T-helper 17 cell (primary cell): Measurements from ENCODE around the gene FASTKD3. TPM values are rescaled to one million over a fixed set of nuclear protein-coding genes. Genes with fewer than 3 reads are reported as not detected.

Experiments
- ATAC-seq: fragments of 150-1000 bp; cut with Tn5 transposase; 2 replicates; pipeline ENCODE4 v1.10.0; 2021; ENCODE audit warnings: mild to moderate bottlenecking, moderate library complexity
- DNase-seq, 3 donors: peaks; one replicate each; pipeline versions ENCODE4 v3.0.0 to v3.0.0-alpha.2; 2020 to 2021
- H3K9me3 ChIP-seq: one replicate; pipeline ENCODE4 v1.7.0; 2013; ENCODE audit warnings: low read length, mild to moderate bottlenecking; ENCODE audit not compliant: control insufficient read depth, poor library complexity, severe bottlenecking
- H3K27ac Mint-ChIP-seq: one replicate; pipeline ENCODE4 v1.8.0; 2022; ENCODE audit warnings: mild to moderate bottlenecking, moderate library complexity, mixed read lengths
- H3K27me3 Mint-ChIP-seq: one replicate; pipeline ENCODE4 v1.8.0; 2022; ENCODE audit warnings: mixed read lengths
- H3K36me3 Mint-ChIP-seq: one replicate; pipeline ENCODE4 v1.8.0; 2022; ENCODE audit warnings: low read depth, mixed read lengths
- H3K4me1 Mint-ChIP-seq: one replicate; pipeline ENCODE4 v1.8.0; 2022; ENCODE audit warnings: mild to moderate bottlenecking, mixed read lengths
- H3K4me3 Mint-ChIP-seq: one replicate; pipeline ENCODE4 v1.8.0; 2022; ENCODE audit warnings: mild to moderate bottlenecking, moderate library complexity, mixed read lengths
- total RNA-seq, 4 donors: library from RNA in 2 of 4; stranded (reverse) in 2 of 4; gene quantifications; one replicate each; pipeline ENCODE4 v1.2.3 and lab custom pipeline; 2022 to 2026

The FASTKD3 gene
- total RNA-seq, 2 donors from 2014 or later = 4.9 to 5.5 TPM

DNA sequence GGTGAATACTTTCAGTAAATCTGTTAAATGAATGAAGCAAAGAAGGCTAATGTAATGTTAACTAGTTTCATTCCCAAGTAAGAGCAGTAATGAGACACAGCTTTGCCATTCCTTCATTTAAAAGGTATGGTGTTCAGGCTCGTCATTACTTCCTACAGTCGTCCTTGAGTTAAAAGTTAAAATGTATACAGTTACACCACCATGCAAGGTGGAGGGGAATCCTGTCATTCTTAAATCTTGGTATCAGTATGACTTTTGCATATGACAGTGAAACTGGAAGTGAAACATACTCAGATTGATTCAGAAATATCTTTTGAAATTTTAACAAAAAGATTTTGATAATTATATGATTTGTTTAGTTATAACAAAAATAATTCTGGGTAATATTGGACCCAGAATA, 26.0 kb upstream of the FASTKD3 start:
- no peaks in the 10 kb centered on the region for H3K27me3 Mint-ChIP-seq
- no peak overlapping the region for H3K27ac Mint-ChIP-seq
- ATAC-seq = no peak
- peaks cover 15% of the 10 kb centered on the region for H3K36me3 Mint-ChIP-seq
- H3K4me1 Mint-ChIP-seq = peaks cover 10% of the 10 kb centered on the region
- no peaks in the 10 kb centered on the region for H3K9me3 ChIP-seq
- no peak for DNase-seq
- H3K4me3 Mint-ChIP-seq = no peak overlapping the region

DNA sequence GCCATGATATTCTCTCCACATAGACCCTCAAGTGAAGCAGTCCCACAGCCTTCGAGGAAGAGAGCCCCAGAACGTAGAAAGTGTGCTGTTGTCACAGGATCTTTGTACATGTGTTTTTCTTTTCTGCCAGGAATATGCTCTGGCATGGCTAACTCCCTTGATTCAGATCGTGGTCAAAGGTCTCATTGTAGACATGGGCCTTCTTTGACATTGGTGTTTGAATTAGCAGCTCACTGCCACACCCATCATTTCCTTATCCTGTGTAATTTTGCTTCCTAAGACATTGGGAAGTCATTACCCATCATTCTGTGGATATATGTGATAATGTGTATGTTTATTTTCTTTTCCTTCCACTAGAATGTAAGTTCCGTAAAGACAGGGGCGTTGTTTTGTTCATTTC, 25.6 kb upstream of the FASTKD3 start:
- no peaks in the 10 kb centered on the region for H3K27me3 Mint-ChIP-seq
- H3K4me1 Mint-ChIP-seq = peaks cover 8% of the 10 kb centered on the region
- DNase-seq (no peak), ATAC-seq (no peak)
- H3K27ac Mint-ChIP-seq = no peak overlapping the region
- no peaks in the 10 kb centered on the region for H3K9me3 ChIP-seq
- peaks cover 13% of the 10 kb centered on the region for H3K36me3 Mint-ChIP-seq
- no peak overlapping the region for H3K4me3 Mint-ChIP-seq

DNA sequence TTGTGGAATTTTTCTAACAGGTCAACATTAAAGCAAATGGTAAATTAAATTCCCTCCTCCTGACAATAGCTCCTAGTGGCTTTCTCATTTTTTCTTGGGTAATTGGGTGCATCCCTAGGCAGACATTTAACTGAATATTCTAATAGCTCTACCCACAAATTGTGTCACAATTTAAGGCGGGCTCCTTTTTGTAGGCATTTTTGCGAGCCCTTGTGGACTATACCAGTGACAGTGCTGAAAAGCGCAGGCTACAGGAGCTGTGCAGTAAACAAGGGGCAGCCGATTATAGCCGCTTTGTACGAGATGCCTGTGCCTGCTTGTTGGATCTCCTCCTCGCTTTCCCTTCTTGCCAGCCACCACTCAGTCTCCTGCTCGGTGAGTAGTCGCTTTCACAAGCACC, 20.1 kb upstream of the FASTKD3 start:
- Mint-ChIP-seq H3K4me1 (peaks cover 12% of the 10 kb centered on the region), H3K36me3 (peaks cover 4% of the 10 kb centered on the region)
- ATAC-seq = no peak

DNA sequence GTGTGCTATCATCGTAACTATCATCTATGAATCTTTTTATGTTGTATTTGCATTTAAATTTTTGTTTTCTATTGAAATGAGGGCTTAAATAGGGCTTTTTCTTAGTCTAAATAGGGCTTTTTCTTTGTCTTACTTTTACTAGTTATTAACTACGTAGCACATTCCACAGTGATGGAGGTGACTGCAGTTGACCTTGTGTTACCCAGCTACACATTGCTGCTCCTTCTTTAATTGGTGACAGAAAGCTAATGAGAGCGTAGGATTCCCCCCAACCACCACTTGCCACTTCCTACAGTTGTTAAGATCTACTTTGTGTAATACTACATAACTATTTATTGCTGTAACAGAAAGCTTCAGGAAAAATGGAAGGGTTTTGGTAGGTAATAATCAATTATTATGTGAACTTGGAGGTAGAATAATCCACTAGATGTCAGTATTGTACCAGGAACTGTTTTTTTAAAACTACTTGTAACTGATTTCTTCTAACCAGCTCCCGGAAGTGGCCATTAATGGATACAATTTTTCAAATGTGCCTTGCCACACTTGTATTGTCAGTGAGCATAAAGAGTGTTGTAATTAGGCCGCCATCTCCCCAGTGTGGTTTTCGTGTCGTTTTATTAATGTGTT, 18.1 kb upstream of the FASTKD3 start:
- no peak overlapping the region for H3K27ac Mint-ChIP-seq
- H3K4me1 Mint-ChIP-seq = peaks cover 11% of the 10 kb centered on the region
- no peaks in the 10 kb centered on the region for H3K27me3 Mint-ChIP-seq
- no peaks in the 10 kb centered on the region for H3K9me3 ChIP-seq
- peak; percentile 40 for ATAC-seq
- no peak overlapping the region for H3K4me3 Mint-ChIP-seq
- no peak for DNase-seq
- H3K36me3 Mint-ChIP-seq = peaks cover 6% of the 10 kb centered on the region

More for the DNA sequence above, 20.1 kb upstream of the FASTKD3 start:
- H3K9me3 ChIP-seq = no peaks in the 10 kb centered on the region
- Mint-ChIP-seq H3K27me3 (no peaks in the 10 kb centered on the region), H3K27ac (peak overlapping the region; percentile 24), H3K4me3 (no peak overlapping the region)
- DNase-seq = no peak

DNA sequence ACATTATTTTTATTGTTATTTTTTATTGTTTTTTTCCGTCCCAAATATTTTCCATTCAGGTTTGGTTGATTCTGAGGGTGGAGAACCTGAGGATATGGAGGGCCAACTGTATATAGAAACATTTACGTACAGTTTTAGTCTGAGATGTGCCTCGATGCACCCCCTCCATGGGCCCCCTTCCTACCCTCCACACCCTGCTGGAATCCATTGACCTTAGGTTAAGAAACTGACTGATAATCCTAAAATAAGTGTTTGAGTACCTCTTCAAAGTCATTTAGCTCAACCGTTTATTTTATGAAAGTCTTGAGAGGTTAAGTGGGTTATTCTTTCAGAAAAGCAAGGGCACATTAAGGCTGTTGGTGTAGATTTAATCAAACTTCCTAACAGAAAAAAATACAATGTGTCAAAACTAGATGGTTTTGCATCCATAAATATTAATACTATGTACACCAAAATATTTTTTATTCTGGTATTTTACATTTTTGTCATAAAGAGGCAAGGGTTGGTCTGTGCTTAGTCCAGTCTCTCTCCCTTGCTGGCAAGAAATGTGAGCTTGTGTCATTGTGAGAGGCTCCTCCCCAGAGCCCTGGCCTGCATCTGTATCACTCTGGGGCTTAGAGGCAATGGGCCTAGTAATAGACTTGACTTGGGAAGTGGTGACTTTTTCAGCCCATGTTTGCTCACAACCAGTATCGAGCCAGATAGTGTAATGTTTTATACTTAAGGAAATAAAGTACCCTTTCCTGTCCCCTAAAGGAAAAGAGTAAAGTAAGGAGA, 15.8 kb upstream of the FASTKD3 start:
- H3K36me3 Mint-ChIP-seq = peaks cover 13% of the 10 kb centered on the region
- no peaks in the 10 kb centered on the region for H3K9me3 ChIP-seq
- H3K27me3 Mint-ChIP-seq = no peaks in the 10 kb centered on the region
- H3K4me1 Mint-ChIP-seq = peaks cover 24% of the 10 kb centered on the region
- no peak overlapping the region for H3K4me3 Mint-ChIP-seq
- no peak overlapping the region for H3K27ac Mint-ChIP-seq
- DNase-seq (no peak), ATAC-seq (no peak)

DNA sequence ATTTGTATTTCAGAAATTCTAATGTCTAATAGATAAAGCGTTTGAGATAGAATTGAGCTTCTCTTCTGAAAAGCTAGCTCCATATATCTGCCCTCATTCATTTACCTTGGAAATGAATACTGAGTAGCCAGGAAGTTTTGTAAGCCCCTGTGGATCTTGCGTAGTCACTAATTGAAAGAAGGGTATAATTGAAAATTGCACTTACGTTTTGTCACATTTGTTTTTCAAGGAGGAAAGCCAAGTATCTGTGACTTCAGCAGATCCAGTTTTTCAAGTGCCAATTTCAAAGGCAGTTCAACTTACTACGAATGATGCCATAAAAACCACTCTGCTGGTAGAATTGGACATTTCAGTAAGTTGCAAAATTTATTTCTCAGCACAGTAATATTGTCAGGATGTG, 14.1 kb upstream of the FASTKD3 start:
- no peak for ATAC-seq
- H3K9me3 ChIP-seq = no peaks in the 10 kb centered on the region
- Mint-ChIP-seq H3K4me1 (peaks cover 28% of the 10 kb centered on the region), H3K27me3 (no peaks in the 10 kb centered on the region), H3K36me3 (peaks cover 13% of the 10 kb centered on the region), H3K27ac (no peak overlapping the region), H3K4me3 (no peak overlapping the region)
- no peak for DNase-seq

DNA sequence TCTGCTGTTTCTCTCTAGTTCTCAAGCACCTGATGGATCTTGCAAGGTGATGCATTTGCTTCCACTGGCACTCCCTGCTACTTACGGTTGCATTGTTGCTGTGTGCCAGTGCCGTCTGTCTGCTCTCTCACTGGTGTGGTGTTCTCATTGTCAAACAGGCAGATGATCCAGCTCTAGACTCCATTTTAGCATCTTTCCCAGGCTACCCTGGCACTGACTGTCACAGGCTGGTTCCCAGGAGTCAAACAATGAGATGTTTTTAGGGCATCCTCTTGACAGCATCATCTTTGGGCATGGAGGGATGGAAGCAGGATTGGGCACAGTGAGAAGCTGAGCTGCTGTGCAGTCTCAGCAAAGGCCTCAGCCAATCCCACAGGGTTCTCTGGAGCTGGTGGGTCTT, 13.0 kb upstream of the FASTKD3 start:
- Mint-ChIP-seq H3K27ac (peak overlapping the region; percentile 89), H3K27me3 (no peaks in the 10 kb centered on the region), H3K4me3 (no peak overlapping the region), H3K36me3 (peaks cover 17% of the 10 kb centered on the region), H3K4me1 (peaks cover 28% of the 10 kb centered on the region)
- no peaks in the 10 kb centered on the region for H3K9me3 ChIP-seq
- ATAC-seq (no peak), DNase-seq (no peak)

DNA sequence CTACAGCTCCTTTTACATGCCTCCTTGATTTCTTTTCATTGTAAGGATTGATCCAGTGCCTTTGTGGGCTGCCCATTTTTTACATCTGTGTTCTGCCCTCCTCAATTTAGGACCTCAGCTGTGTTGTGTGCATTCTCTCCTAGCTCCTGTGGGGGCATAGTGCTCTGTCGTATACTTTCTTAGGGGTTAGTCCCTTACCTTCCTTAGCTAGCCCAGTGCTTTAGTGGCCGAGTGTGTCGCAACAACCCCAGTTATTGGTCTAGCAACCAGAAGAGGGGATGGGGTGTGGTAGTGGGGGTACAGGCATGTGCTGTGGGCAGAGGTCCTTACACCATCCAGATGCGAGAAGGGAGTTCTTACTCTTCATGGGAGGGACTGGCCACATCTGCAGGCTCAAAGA, 12.3 kb upstream of the FASTKD3 start:
- H3K4me1 Mint-ChIP-seq = peaks cover 31% of the 10 kb centered on the region

DNA sequence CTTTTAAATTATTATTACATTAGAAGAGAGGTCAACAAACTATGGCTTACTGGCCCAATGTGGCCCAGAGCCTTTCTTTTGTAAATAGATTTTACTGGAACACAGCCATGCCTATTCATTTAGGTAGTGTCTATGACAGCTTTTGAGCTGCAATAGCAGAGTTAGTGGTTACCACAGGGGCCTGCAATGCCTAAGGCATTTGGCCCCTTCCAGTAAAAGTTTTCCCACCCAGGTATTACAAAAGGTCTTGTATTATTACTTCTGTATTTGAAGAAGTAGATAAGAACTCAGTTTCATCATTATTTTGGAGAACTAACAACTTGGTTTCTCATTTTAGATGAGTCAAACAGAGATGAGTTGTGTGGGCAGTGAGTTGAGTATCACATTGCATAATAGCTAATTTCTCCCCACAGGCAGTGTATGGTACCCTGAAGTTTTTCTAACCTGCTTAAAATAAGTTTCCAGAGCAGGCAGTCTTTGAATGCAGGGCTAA, 9.6 kb upstream of the FASTKD3 start:
- peaks cover 44% of the 10 kb centered on the region for H3K4me1 Mint-ChIP-seq

More for the DNA sequence above, 12.3 kb upstream of the FASTKD3 start:
- H3K27me3 Mint-ChIP-seq = no peaks in the 10 kb centered on the region
- H3K27ac Mint-ChIP-seq = peak overlapping the region; percentile 89
- H3K36me3 Mint-ChIP-seq = peaks cover 20% of the 10 kb centered on the region
- H3K4me3 Mint-ChIP-seq = no peak overlapping the region
- H3K9me3 ChIP-seq = no peaks in the 10 kb centered on the region
- ATAC-seq (no peak), DNase-seq (no peak)

DNA sequence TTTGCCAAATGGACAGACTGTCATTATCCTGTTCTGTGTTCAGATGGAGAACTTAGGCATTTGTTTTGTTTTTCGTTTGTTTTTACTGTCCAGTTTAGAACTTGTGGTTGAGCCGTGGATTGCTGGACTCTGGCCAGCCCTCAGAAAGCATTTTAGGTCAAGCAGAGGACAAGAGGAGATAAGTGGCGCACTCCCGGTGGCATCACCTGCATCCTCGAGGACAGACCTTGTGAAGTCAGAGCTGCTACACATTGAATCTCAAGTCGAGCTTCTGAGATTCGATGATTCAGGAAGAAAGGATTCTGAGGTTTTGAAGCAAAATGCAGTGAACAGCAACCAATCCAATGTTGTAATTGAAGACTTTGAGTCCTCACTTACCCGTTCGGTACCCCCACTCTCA, 9.0 kb upstream of the FASTKD3 start:
- DNase-seq = no peak
- peaks cover 20% of the 10 kb centered on the region for H3K36me3 Mint-ChIP-seq
- peak overlapping the region; percentile 21 for H3K4me3 Mint-ChIP-seq
- H3K9me3 ChIP-seq = no peaks in the 10 kb centered on the region
- H3K27me3 Mint-ChIP-seq = no peaks in the 10 kb centered on the region
- ATAC-seq = no peak
- H3K27ac Mint-ChIP-seq = peak overlapping the region; percentile 85
- H3K4me1 Mint-ChIP-seq = peaks cover 49% of the 10 kb centered on the region

More for the DNA sequence above, 9.6 kb upstream of the FASTKD3 start:
- Mint-ChIP-seq H3K36me3 (peaks cover 20% of the 10 kb centered on the region), H3K27me3 (no peaks in the 10 kb centered on the region), H3K4me3 (no peak overlapping the region), H3K27ac (peak overlapping the region; percentile 85)
- DNase-seq (no peak), ATAC-seq (no peak)
- H3K9me3 ChIP-seq = no peaks in the 10 kb centered on the region

DNA sequence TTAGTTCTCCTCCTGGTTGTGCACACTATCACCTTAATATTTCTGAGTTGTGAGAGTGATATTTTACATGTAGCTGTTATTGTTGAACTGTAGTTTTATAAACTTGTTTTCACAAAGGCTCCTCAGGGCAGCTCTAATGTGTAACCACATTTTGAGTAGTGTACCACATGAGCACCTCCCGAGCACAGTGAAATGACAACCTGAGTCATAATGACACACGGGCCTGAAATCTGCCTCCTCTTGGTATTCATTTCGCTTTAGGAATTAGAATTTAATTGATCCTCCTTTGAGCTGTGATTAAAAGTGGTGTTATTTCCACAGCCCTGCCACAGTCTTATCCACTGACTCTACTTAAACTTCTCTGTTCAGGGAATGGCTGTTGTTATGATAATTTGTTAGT, 8.0 kb upstream of the FASTKD3 start:
- no peaks in the 10 kb centered on the region for H3K9me3 ChIP-seq
- Mint-ChIP-seq H3K4me1 (peaks cover 54% of the 10 kb centered on the region), H3K27ac (peak overlapping the region; percentile 85), H3K4me3 (no peak overlapping the region), H3K27me3 (no peaks in the 10 kb centered on the region), H3K36me3 (peaks cover 18% of the 10 kb centered on the region)
- DNase-seq (no peak), ATAC-seq (peak; percentile 43)

DNA sequence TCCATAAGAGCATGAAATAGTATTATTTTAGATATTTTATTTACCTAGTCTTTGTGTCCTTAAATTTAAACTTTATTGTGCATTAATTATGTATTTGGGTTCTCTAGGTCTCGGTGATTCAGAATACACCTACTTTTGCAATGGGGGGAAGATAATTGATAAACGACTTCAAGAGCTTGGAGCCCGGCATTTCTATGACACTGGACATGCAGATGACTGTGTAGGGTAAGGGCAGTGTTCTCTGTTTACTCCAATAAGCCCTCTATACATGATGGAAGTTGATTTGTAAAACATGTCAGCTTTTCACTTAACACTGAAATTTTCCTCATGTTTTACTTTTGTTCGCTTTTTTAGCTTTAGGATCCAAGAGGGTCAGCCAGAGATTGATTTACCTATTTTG, 6.3 kb upstream of the FASTKD3 start:
- Mint-ChIP-seq H3K27ac (peak overlapping the region; percentile 98), H3K4me3 (no peak overlapping the region), H3K4me1 (peaks cover 57% of the 10 kb centered on the region), H3K36me3 (peaks cover 12% of the 10 kb centered on the region), H3K27me3 (no peaks in the 10 kb centered on the region)
- no peak for DNase-seq
- H3K9me3 ChIP-seq = no peaks in the 10 kb centered on the region
- no peak for ATAC-seq

DNA sequence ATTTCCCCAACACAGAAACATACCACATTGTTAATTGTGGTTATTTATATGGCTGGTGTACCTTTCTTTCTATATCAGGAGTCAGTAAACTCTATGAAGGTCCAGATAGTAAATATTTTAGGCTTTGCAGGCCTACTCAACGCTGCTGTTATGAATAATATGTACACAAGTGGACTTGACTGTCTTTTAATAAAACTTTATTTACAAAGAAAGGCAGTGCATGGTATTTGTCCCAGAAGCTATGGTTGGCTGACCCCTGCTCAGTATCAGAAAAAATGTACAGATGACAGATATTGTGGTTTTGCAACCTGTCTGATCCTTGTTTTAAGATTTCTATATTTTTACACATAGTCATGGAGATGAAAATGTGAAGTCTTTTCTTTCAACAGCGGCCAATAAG, 5.8 kb upstream of the FASTKD3 start:
- no peaks in the 10 kb centered on the region for H3K27me3 Mint-ChIP-seq
- peaks cover 12% of the 10 kb centered on the region for H3K36me3 Mint-ChIP-seq

More for the DNA sequence above, 5.8 kb upstream of the FASTKD3 start:
- no peak overlapping the region for H3K4me3 Mint-ChIP-seq
- peaks cover 62% of the 10 kb centered on the region for H3K4me1 Mint-ChIP-seq
- ATAC-seq (no peak), DNase-seq (no peak)
- H3K27ac Mint-ChIP-seq = peak overlapping the region; percentile 98
- no peaks in the 10 kb centered on the region for H3K9me3 ChIP-seq
